Endothelial cell of umbilical vein (primary cell): ENCODE results near the gene ZMIZ2. TPM values are rescaled to one million over a fixed set of nuclear protein-coding genes. Genes with fewer than 3 reads are reported as not detected.

Experiments used
- BruUV-seq: library from RNA; stranded (reverse); fragments of 400-500 nt; replicated peaks from 2 replicates; lab custom pipeline; 2021; lab: Mats Ljungman, UMichigan
- CTCF ChIA-PET: fragments of 300-600, 350-600 bp; sonication (Branson Sonifier 250); formaldehyde crosslinking; loops from one replicate; lab custom pipeline; 2021; ENCODE audit warnings: antibody characterized with exemption, inconsistent platforms; lab: Charles Lee
- POLR2A ChIA-PET: fragments of 300-600, 350-600 bp; sonication (Branson Sonifier 250); formaldehyde crosslinking; loops from one replicate; lab custom pipeline; 2021; ENCODE audit warnings: antibody characterized with exemption, inconsistent platforms; lab: Charles Lee
- DNase-seq: peaks from one replicate; pipeline ENCODE4 v3.0.0-alpha.2; 2011; ENCODE audit warnings: low read depth, low spot score
- FAIRE-seq: peaks from 2 replicates; lab custom pipeline; 2011; peaks lifted over from hg19 to GRCh38; lab: Jason Lieb, UNC
- H2AFZ ChIP-seq: 2 replicates; pipeline ENCODE4 v1.6.0; 2012; ENCODE audit warnings: low read depth, low read length, control low read depth, inconsistent platforms
- H3K27ac ChIP-seq: 2 replicates; pipeline ENCODE4 v1.5.1; 2011; ENCODE audit warnings: low read depth, mild to moderate bottlenecking, control low read depth, low read length, moderate library complexity; ENCODE audit not compliant: insufficient read depth
- H3K27me3 ChIP-seq, 2 experiments: 2 replicates each; pipeline versions ENCODE4 v1.6.0 to v1.6.1; 2011; ENCODE audit warnings: low read length in 2 of 2, mixed read lengths in 1 of 2; ENCODE audit not compliant: control insufficient read depth in 2 of 2, insufficient read depth in 2 of 2
- H3K36me3 ChIP-seq, 2 experiments: 2 replicates in 1 of 2; 3 replicates in 1 of 2; pipeline ENCODE4 v1.5.1; 2011; ENCODE audit warnings: low read length in 2 of 2, mild to moderate bottlenecking in 1 of 2, moderate library complexity in 1 of 2; ENCODE audit not compliant: control insufficient read depth in 2 of 2, insufficient read depth in 2 of 2; ENCODE audit errors: extremely low read depth in 1 of 2
- H3K4me1 ChIP-seq: 3 replicates; pipeline ENCODE4 v1.5.1; 2011; ENCODE audit warnings: mild to moderate bottlenecking, low read length; ENCODE audit not compliant: control insufficient read depth, insufficient read depth; ENCODE audit errors: extremely low read depth
- H3K4me2 ChIP-seq: 2 replicates; pipeline ENCODE4 v1.6.1; 2011; ENCODE audit warnings: low read length, control low read depth, mixed read lengths; ENCODE audit not compliant: insufficient read depth
- H3K4me3 ChIP-seq, 3 experiments: fragments of 200-600 bp in 1 of 3; sonication (generic), shearing (Covaris generic) in 1 of 3; replicated peaks in 1 of 3; 2 replicates each; pipeline ENCODE4 v1.5.1; 2011 to 2016; ENCODE audit warnings: control low read depth in 3 of 3, low read length in 3 of 3, mild to moderate bottlenecking in 2 of 3, inconsistent platforms in 1 of 3, low read depth in 1 of 3, moderate library complexity in 1 of 3; ENCODE audit not compliant: insufficient read depth in 1 of 3
- H3K79me2 ChIP-seq: 2 replicates; pipeline ENCODE4 v1.6.0; 2012; ENCODE audit warnings: low read length, inconsistent platforms; ENCODE audit not compliant: control insufficient read depth, insufficient read depth
- H3K9ac ChIP-seq: replicated peaks from 2 replicates; pipeline ENCODE3; 2011; ENCODE audit warnings: low read length, control low read depth; ENCODE audit not compliant: insufficient read depth; ENCODE audit errors: extremely low read depth
- H3K9me1 ChIP-seq: replicated peaks from 3 replicates; pipeline ENCODE4 v1.6.0; 2011; ENCODE audit warnings: mild to moderate bottlenecking, low read length; ENCODE audit not compliant: control insufficient read depth, insufficient read depth; ENCODE audit errors: extremely low read depth
- H3K9me3 ChIP-seq: replicated peaks from 2 replicates; pipeline ENCODE4 v1.5.1; 2012; ENCODE audit warnings: low read length, inconsistent platforms; ENCODE audit not compliant: control insufficient read depth, insufficient read depth
- H4K20me1 ChIP-seq: replicated peaks from 2 replicates; pipeline ENCODE3; 2011; ENCODE audit warnings: mild to moderate bottlenecking, low read length; ENCODE audit not compliant: control insufficient read depth, insufficient read depth; ENCODE audit errors: extremely low read depth
- CTCF ChIP-seq, 2 donors: IDR thresholded peaks; 1 replicate in 1 of 2; 2 replicates in 1 of 2; pipeline ENCODE4 v1.5.1; 2011; ENCODE audit warnings: low read length in 2 of 2, mild to moderate bottlenecking in 2 of 2, moderate library complexity in 2 of 2, control low read depth in 1 of 2, inconsistent platforms in 1 of 2, low read depth in 1 of 2; ENCODE audit not compliant: insufficient read depth in 1 of 2; ENCODE audit errors: extremely low read depth in 1 of 2
- EZH2 ChIP-seq: IDR thresholded peaks from 2 replicates; pipeline ENCODE4 v1.6.1; 2012; ENCODE audit warnings: borderline replicate concordance, low read depth, mild to moderate bottlenecking, moderate library complexity, low read length, inconsistent platforms; ENCODE audit not compliant: severe bottlenecking
- FOS ChIP-seq: IDR thresholded peaks from 2 replicates; pipeline ENCODE4 v1.6.1; 2011; ENCODE audit warnings: mild to moderate bottlenecking, low read length, moderate library complexity, borderline replicate concordance; ENCODE audit not compliant: insufficient read depth
- GATA2 ChIP-seq: IDR thresholded peaks from 2 replicates; pipeline ENCODE4 v1.7.0; 2011; ENCODE audit warnings: low read depth, mild to moderate bottlenecking, moderate library complexity, mixed read lengths, low read length; ENCODE audit not compliant: insufficient read length, insufficient read depth
- JUN ChIP-seq: IDR thresholded peaks from 2 replicates; pipeline ENCODE4 v1.6.1; 2011; ENCODE audit warnings: borderline replicate concordance, low read depth; ENCODE audit not compliant: insufficient read length, insufficient read depth
- MAX ChIP-seq: IDR thresholded peaks from 2 replicates; pipeline ENCODE4 v1.6.1; 2011; ENCODE audit not compliant: insufficient read depth, insufficient read length
- MYC ChIP-seq: IDR thresholded peaks from one replicate; pipeline ENCODE4 v1.6.1; 2011; ENCODE audit warnings: mild to moderate bottlenecking, low read depth, low read length
- POLR2A ChIP-seq: IDR thresholded peaks from 2 replicates; pipeline ENCODE4 v1.6.1; 2012; ENCODE audit warnings: low read depth, mild to moderate bottlenecking, control low read depth, low read length
- POLR2AphosphoS5 ChIP-seq: IDR thresholded peaks from 2 replicates; pipeline ENCODE4 v1.6.1; 2012; ENCODE audit warnings: low read depth, mild to moderate bottlenecking, control low read depth, low read length, moderate library complexity; ENCODE audit not compliant: insufficient read depth
- dilution Hi-C: fragments of 300-500 bp; cut with MboI; formaldehyde crosslinking; loops from one replicate; pipeline ENCODE4 v1.15.0; 2019; ENCODE audit warnings: low sequenced_read_pairs; ENCODE audit not compliant: extremely low pct_ligation_motif_present
- intact Hi-C: fragments of 100-400 bp; cut with micrococcal nuclease; formaldehyde crosslinking; loops from one replicate; pipeline ENCODE4 v1.10.0; 2022
- polyA plus RNA-seq, 4 experiments: library from polyadenylated mRNA; depleted of rRNA in 3 of 4; stranded (reverse) in 3 of 4; unstranded in 1 of 4; fragments of >200 nt; gene quantifications; 2 replicates each; pipeline versions ENCODE4 v1.2.1 to v1.2.3, GENCODE V29; 2011 to 2012; ENCODE audit warnings: missing spikeins in 1 of 4
- total RNA-seq: library from RNA; stranded (reverse); gene quantifications from 2 replicates; pipeline ENCODE4 v1.2.3, GENCODE V29; 2021

The ZMIZ2 gene
- total and polyA plus RNA-seq, 2 donors (not counting 3 experiments of a cell fraction or from before 2014, with no cell fraction given): 30.6 to 87.5 TPM

GRCh38 chr7:44752822-44753221, 4.2 kb downstream of the ZMIZ2 start:
- no peaks in the 10 kb centered on the region for H4K20me1 ChIP-seq
- BruUV-seq: no TSS peak
- H3K79me2 ChIP-seq: peaks cover 58% of the 10 kb centered on the region
- H3K36me3 ChIP-seq: peaks cover 4 to 18% of the 10 kb centered on the region in 2 experiments
- ChIA-PET CTCF (no interaction called here), POLR2A (no interaction called here)
- dilution Hi-C loops: no loop called here
- no peaks in the 10 kb centered on the region for H3K9me3 ChIP-seq
- peaks cover 11% of the 10 kb centered on the region for H3K4me1 ChIP-seq
- no peak for DNase-seq
- intact Hi-C loops: no loop called here
- H3K4me2 ChIP-seq: no peak overlapping the region
- H2AFZ ChIP-seq: no peak overlapping the region
- FAIRE-seq: no peak
- no peak overlapping the region for H3K9ac ChIP-seq
- no peaks in the 10 kb centered on the region for H3K27me3 ChIP-seq
- H3K27ac ChIP-seq: no peak overlapping the region
- TF ChIP-seq POLR2A (no peak), CTCF (IDR thresholded peaks at IDR 0.05; ENCODE audit: extremely low read depth in 1 of 2, insufficient read depth in 1 of 2, low read depth in 1 of 2, low read length in 2 of 2) (no peak), POLR2AphosphoS5 (no peak), MAX (no peak), FOS (no peak), EZH2 (no peak), MYC (no peak), JUN (no peak), GATA2 (no peak)
- no peaks in the 10 kb centered on the region for H3K9me1 ChIP-seq
- no peak overlapping the region for H3K4me3 ChIP-seq
